Skeletal muscle satellite cell (primary cell): ENCODE results near the gene FBLN5.
A peak's percentile ranks its signal among the peaks of the same experiment; 100 is the strongest.

Experiments
- H3K27me3 ChIP-seq: 2 replicates; pipeline ENCODE4 v1.7.0; 2013; ENCODE audit warnings: low read length; ENCODE audit not compliant: control insufficient read depth, insufficient read depth
- H3K36me3 ChIP-seq: 2 replicates; pipeline ENCODE4 v1.7.0; 2013; ENCODE audit warnings: mild to moderate bottlenecking, control low read depth, low read length; ENCODE audit not compliant: insufficient read depth
- H3K4me1 ChIP-seq: 2 replicates; pipeline ENCODE4 v1.7.0; 2013; ENCODE audit warnings: low read length; ENCODE audit not compliant: control insufficient read depth, insufficient read depth
- H3K4me2 ChIP-seq: 2 replicates; pipeline ENCODE4 v1.7.0; 2013; ENCODE audit warnings: mild to moderate bottlenecking, low read length
- H3K4me3 ChIP-seq: 2 replicates; pipeline ENCODE4 v1.7.0; 2013; ENCODE audit warnings: low read length
- H3K9ac ChIP-seq: 2 replicates; pipeline ENCODE4 v1.7.0; 2013; ENCODE audit warnings: mild to moderate bottlenecking, low read depth, low read length, moderate library complexity
- H3K9me3 ChIP-seq: replicated peaks from 2 replicates; pipeline ENCODE4 v1.7.0; 2013; ENCODE audit warnings: mild to moderate bottlenecking, control low read depth, low read length

FBLN5 gene

DNA sequence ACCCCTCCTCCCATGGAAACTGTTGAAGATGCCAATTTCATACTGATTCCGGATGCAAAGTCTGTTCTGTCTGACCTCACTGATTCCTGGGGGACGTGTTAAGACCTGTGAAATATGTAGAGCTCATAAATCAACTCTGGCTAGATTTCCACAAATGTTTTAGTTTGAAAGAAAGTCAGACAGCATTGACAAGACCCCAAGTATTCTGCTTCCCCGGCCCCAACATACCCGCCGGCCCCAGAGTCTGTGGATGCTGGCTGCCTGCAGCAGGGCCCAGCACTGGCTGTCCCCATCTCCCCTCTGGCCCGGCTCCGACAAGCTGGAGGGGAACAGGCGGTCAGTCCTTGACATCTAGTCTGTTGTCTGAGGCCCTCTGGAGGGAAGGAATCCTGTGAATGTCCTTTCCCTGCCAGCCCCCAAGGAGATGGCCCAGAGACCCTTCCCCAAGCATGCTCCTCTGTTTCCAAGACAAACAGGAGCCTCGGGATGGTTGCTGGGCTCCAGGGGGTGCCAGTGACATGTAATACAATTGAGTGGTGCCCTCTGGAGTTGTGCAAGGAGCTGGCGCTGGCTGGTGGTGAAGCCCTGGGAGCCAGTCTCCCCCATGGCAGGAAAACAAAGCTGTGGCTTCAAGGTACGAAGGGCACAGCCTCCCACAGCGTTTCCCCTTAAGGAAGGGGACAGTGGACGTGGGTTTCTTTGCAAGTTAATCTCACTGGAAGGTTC is 22.3 kb downstream of the FBLN5 start:
- Histone ChIP-seq H3K4me1 (peaks cover 48% of the 10 kb centered on the region), H3K36me3 (peaks cover 33% of the 10 kb centered on the region), H3K9ac (no peak overlapping the region), H3K27me3 (no peaks in the 10 kb centered on the region), H3K9me3 (no peaks in the 10 kb centered on the region), H3K4me2 (no peak overlapping the region), H3K4me3 (no peak overlapping the region)

DNA sequence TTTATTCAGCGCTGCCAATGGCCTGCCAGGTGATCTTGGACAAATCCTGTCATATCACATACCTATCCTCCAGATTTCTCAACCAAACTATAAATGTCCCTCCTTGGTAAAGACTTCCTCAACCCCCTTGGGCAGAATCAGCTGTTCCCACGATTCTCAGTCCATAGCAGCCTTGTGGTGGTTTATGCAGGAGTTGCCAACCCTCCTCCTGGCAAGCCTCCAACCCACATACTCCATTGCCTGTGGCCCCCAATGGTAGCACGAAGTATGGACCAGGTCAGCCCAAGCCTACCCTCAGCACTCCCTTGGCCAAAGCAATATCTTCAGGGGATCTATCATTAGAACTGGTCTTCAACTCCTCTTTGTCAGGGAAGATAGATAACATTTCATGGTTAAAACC is 27.0 kb downstream of the FBLN5 start:
- Histone ChIP-seq H3K9ac (no peak overlapping the region), H3K4me1 (peaks cover 39% of the 10 kb centered on the region), H3K9me3 (no peaks in the 10 kb centered on the region), H3K27me3 (no peaks in the 10 kb centered on the region), H3K4me3 (no peak overlapping the region), H3K36me3 (peaks cover 19% of the 10 kb centered on the region), H3K4me2 (no peak overlapping the region)

DNA sequence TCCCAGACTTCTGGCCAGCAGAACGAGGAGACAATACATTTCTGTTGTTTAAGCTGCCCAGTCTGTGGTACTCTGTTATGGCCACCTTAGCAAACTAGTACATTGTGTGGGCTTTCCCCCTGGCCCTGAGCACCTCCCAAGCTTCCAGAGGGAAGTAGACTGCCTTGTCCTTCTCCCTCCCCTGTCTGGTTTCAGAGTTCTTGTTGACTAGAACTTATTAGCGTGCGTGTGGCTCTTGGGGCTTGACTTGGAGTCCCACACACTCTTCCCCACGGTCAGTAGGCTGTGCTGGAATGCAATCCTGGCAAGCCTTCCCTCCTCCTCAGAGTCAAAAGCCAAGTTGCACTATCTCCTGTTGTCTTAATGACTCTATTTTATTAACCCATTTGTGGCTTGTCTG is 27.7 kb downstream of the FBLN5 start:
- H3K36me3 ChIP-seq, result peaks cover 16% of the 10 kb centered on the region
- H3K9me3 ChIP-seq, result no peaks in the 10 kb centered on the region

DNA sequence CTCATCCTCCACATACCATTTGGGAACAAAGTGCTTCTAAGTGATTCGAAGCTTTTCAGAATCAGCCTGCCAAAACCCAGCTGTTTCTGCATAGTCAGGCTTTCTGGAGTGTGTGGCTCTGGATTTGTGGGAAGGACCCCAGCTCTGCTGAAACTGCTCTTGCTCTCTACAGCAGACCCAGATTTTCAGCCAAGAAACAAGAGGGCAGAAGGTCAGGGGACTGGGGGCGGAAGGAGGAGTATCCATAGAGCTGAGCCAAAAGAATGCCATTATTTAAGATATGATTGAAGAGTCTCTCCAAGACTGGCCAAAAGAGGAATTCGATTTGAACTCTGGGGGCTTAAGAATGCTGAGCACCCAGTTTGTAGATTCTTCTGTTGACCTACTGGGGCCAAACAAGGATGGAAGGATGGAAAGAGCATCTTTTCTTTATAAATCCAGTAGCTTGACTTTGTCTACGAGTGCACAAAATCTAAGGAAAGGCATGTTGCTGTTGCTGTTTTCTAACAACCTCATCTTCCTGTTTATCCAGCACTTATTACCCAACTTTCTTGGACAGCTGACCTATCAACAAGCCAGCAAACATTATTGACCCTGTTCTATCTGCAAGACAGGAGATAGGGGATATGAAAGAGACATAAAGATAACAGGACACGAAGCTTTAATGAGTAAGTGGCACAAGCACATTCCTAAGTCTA is 29.2 kb downstream of the FBLN5 start:
- Histone ChIP-seq H3K9ac (no peak overlapping the region), H3K36me3 (peaks cover 11% of the 10 kb centered on the region), H3K4me1 (peaks cover 28% of the 10 kb centered on the region), H3K9me3 (no peaks in the 10 kb centered on the region), H3K4me3 (no peak overlapping the region), H3K4me2 (no peak overlapping the region), H3K27me3 (no peaks in the 10 kb centered on the region)

More for the DNA sequence above, 27.7 kb downstream of the FBLN5 start:
- no peaks in the 10 kb centered on the region for H3K27me3 ChIP-seq
- H3K4me1 ChIP-seq, result peaks cover 32% of the 10 kb centered on the region
- peak overlapping the region; percentile 42 for H3K9ac ChIP-seq
- H3K4me2 ChIP-seq, result peak overlapping the region; percentile 62
- H3K4me3 ChIP-seq, result peak overlapping the region; percentile 23

DNA sequence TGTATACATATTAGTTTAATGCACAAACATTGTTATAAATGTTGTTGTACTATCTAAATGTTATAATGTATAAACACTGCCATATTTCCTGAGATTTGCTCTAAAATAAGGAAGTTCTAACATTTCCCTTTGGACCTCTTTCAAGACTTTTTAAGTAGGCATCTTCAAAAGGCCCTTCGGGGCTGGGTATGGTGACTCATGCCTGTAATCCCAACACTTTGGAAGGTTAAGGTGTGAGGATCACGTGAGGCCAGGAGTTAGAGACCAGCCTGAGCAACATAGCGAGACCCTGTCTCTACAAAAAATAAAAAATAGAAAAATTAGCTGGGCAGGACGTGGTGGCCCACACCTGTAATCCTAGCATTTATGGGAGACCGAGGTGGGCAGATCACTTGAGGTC is 35.5 kb downstream of the FBLN5 start:
- Histone ChIP-seq H3K9ac (no peak overlapping the region), H3K4me2 (peak overlapping the region; percentile 32), H3K9me3 (no peaks in the 10 kb centered on the region), H3K36me3 (peaks cover 8% of the 10 kb centered on the region), H3K27me3 (no peaks in the 10 kb centered on the region), H3K4me3 (no peak overlapping the region), H3K4me1 (peaks cover 6% of the 10 kb centered on the region)

DNA sequence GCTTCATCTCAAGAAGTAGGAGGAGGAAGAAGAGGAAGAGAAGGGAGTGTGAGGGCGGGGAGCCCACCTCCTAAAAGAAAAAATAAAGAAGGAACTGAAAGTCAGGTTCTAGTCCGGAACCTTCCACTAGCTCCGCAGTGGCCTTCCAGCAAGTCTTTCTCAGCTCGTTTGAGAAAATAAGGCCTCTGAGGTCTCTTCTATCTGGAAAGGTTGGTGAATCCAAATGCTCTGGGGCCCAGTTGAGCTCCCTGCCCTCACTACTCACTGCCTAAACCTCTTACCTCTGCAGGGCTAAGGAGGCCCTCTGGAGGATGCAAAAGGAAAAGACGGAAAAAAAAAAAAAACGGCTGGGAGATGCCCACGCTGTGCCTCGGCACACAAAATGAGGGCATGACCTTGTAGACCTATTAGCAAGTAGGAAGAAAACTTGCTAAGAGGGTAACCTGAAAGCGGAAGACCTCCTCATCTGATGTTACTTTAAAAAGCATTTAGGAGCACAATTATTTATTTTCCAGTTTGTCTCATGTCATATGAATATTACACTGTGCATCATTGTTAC is 35.9 kb downstream of the FBLN5 start:
- H3K4me1 ChIP-seq, result peaks cover 6% of the 10 kb centered on the region
- H3K36me3 ChIP-seq, result peaks cover 8% of the 10 kb centered on the region
- H3K9ac ChIP-seq, result no peak overlapping the region
- H3K27me3 ChIP-seq, result no peaks in the 10 kb centered on the region
- no peak overlapping the region for H3K4me3 ChIP-seq
- H3K4me2 ChIP-seq, result peak overlapping the region; percentile 32
- no peaks in the 10 kb centered on the region for H3K9me3 ChIP-seq

DNA sequence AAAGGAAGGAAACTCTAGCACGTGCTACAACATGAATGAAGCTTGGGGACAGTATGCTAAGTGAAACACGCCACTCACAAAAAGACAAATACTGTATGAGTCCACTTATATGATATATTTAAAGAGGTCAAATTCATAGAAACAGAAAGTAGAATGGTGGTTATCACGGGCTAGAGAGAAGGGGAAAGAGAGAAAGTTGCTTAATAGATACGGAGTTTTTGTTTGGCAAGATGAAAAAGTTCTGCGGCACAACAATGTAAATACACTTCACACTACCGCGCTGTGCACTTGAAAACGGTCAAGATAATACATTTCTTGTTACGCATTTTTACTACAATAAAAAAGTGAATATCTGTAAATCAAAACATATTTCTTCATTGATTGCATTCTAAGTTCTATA is 37.3 kb downstream of the FBLN5 start:
- peaks cover 5% of the 10 kb centered on the region for H3K36me3 ChIP-seq
- H3K27me3 ChIP-seq, result no peaks in the 10 kb centered on the region
- H3K4me2 ChIP-seq, result no peak overlapping the region
- peaks cover 6% of the 10 kb centered on the region for H3K4me1 ChIP-seq
- H3K9ac ChIP-seq, result no peak overlapping the region
- no peak overlapping the region for H3K4me3 ChIP-seq
- no peaks in the 10 kb centered on the region for H3K9me3 ChIP-seq

DNA sequence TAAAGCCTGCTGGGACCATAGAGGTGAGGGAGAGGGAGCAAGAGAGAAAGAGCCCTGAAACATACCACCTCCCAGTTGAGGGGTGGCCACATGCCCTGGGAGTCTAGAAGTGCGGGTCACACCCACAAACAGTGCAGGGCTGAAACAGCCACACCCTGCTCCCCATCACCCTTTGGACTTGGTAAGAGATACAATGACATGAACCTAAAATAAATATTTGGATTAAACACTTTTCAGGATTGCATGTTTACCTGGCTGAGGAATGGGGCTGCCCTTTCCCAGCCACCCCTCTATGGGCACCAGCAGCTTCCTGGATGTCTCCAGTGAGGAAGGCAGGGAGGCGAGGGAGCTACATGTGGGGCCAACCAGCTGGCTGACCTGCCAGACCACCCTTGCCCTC is 41.1 kb downstream of the FBLN5 start:
- Histone ChIP-seq H3K36me3 (peaks cover 5% of the 10 kb centered on the region), H3K4me2 (no peak overlapping the region), H3K9me3 (no peaks in the 10 kb centered on the region), H3K4me3 (no peak overlapping the region), H3K27me3 (no peaks in the 10 kb centered on the region), H3K9ac (no peak overlapping the region), H3K4me1 (peaks cover 8% of the 10 kb centered on the region)

DNA sequence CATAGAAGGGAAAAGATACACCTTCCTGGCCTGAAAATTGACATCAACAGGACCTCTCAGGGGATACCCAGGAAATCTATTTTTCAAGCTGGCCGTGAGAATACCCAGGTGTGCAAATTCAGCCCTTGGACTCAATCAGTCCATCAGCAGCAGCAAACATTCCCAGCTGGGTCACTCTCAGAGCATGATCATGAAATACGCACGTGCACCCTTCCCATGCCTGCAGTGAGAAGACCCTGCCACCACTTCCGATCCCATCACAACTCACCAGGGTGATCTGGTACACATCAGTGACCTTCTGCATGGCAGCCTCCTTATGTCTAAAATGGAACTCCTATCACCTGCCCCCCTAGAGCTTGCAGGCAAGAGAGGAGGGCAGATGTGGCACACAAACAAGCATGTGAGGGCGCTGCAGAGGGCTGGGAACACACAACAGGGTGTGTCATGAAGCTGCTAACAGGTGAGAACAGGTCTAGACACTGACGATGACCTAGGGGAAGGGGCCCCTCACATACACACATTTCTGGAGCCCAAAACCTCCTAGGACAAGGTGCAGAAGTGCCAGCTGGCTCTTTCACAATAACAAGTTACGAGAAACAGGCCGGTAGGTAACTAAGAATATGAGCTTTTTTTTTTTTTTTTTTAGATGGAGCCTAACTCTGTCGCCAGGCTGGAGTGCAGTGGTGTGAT is 42.4 kb downstream of the FBLN5 start:
- Histone ChIP-seq H3K9me3 (no peaks in the 10 kb centered on the region), H3K4me2 (no peak overlapping the region), H3K4me1 (peaks cover 14% of the 10 kb centered on the region), H3K4me3 (no peak overlapping the region), H3K27me3 (no peaks in the 10 kb centered on the region), H3K9ac (no peak overlapping the region), H3K36me3 (peaks cover 5% of the 10 kb centered on the region)

DNA sequence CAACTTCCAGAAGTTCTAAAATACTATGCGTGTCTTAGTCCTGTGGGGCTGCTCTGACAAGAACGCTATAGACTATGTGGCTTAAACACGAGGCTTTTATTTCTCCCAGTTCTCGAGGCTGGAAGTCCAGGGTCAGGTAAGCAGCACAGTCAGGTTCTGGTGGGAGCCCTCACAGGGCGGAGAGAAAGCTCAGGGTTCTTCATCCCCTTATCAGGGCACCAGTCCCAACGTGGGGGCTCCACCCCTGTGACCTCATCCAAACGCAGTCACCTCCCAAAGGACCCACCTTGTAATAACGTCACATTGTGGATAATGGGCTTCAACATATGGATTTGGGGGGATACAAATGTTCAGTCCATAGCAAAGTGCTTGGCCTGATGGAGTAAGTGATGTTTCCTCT is 43.0 kb downstream of the FBLN5 start:
- Histone ChIP-seq H3K4me2 (no peak overlapping the region), H3K9ac (no peak overlapping the region), H3K9me3 (no peaks in the 10 kb centered on the region), H3K27me3 (no peaks in the 10 kb centered on the region), H3K36me3 (peaks cover 5% of the 10 kb centered on the region), H3K4me1 (peaks cover 20% of the 10 kb centered on the region), H3K4me3 (no peak overlapping the region)

DNA sequence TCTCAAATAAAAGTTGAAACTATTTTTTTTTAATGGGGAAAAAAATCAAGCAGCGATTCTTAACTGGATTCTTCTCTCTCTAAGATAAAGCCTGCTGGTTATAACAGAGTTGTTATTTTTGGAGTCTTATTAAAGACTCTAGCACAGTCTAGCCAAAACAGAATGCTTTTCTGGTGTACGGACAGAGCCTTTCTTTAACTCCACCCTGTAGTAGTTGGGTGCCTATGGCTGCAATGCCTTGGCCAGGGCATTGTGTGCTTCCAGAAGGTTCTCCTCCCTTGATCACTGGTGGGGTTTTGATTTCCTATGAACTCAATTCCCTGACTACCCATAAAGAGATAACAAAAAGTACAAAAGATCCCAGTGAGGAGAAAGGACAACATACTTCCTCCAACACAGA is 44.4 kb downstream of the FBLN5 start:
- Histone ChIP-seq H3K4me1 (peaks cover 32% of the 10 kb centered on the region), H3K9me3 (no peaks in the 10 kb centered on the region), H3K9ac (no peak overlapping the region), H3K36me3 (peaks cover 2% of the 10 kb centered on the region), H3K4me3 (no peak overlapping the region), H3K4me2 (no peak overlapping the region), H3K27me3 (no peaks in the 10 kb centered on the region)
